Stimulated activated CD8-positive, alpha-beta memory T cell treated with anti-CD3 and anti-CD28 coated beads, Interleukin-15, amount 100 ng/mL, for 1 hour (primary cell): Measurements from ENCODE around the gene C1QB.
"Not testable (repeated sequence)": the region's sequence is repeated elsewhere in the genome, so short reads cannot be mapped to it uniquely, and the experiment has no call there.

Experiments used
- DNase-seq: peaks from one replicate; pipeline ENCODE4 v3.0.0-alpha.2; 2020; ENCODE audit warnings: low read depth

C1QB gene

DNA sequence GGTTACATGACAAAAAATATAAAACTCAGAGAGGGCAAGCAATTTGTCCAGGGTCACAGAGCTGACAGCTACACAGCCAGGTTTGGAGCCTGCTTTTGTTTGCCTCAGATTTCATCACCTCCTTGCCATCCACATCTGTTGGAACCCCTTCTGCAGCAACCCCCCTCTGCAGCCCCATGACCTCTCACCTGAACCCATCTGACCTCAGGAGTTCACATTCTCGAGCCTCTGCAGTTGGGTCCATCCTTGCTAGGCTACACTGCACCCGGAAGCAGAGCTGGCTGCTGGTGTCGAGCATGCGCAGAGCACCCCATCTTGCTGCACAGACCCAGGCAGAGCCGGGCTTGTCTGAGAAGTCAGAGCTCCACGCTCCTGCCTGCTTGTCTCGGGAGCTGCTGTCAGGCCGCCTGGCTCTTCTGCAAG is 10.0 kb downstream of the C1QB start:
- DNase-seq: no peak

GRCh38 chr1:22665752-22666151 is 12.7 kb downstream of the C1QB start:
- DNase-seq: no peak

DNA sequence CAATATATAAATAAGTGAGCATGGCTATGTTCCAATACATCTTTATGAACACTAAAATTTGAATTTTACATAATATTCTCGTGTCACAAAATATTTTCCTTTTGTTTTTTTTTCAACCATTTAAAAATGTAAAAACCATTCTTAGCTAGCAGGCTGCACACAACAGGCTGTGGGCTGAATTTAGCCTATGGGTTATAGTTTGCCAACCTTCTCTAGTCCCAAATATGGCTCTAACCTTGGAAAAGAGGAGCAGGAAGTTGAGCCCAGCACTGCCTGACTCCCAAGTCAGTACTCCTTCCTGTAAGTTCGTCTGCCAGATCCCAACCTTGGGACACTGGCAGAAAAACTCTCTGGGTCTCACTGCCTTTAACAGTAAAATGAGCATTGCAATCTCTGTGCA is 13.4 kb downstream of the C1QB start:
- no peak for DNase-seq

- not testable (repeated sequence) for DNase-seq
Observed at GRCh38 chr1:22668840-22669239, 15.8 kb downstream of the C1QB start.

GRCh38 chr1:22670352-22670975 is 17.4 kb downstream of the C1QB start:
- DNase-seq: no peak

DNA sequence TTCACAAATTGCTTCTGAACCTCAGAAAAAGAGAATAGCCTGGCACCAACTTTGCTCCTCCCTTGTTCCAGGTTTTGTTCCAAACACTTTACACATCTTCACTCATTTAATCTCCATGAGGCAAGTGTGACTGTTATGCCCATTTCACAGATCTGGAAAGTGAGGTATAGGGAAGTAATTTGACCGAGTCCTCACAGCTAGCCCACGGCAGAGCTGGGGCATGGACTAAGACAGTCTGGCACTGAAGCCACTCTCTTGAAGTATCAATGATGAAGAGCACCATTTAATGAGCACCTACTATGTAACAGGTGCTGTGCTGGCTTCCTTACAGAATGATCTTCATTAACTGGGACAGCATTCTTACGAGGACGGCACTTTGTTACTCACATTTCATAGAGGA is 19.0 kb downstream of the C1QB start:
- DNase-seq: no peak

DNA sequence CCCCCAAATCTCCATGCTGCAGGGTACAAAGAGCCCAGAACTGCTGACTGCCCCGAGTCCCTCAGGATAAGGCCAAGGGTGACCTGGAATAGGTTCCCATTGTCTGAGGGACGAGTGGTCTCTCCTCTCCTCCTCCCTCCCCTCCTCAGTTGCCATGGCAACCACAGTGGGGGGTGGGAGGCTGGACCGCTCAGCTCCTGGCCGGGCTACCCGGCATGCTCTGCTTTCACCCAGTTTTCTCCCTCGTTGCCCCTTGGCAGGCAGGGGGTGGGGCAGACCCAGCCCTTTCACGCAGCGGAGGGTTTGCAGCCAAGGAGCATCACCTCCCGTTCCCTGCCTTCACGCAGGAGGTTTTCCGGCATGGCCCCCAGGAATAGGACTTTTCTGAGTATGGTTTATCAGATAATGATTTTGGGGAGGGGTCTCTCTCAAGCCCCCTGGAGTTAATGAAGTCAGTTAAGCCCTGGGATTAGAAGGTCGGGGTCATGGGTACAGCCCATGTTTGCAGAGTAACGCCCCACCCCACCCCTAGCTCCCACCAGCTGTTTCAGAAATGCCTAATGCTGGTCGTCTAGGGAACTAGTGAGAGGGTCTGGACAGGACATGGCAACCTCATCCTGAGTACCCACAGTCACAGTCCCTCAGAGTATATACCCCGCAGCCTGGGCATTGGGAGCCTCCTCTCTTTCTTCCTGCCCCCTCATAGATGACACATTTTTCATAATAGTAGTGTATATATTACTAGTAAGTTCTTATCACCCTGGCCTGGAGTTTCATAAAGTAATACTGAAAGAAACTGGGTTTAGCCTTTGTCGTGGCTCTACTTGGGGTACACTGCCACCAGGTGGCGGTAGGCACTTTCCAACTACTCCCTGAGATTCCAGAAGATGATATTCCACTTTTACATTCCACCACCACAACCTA is 20.7 kb downstream of the C1QB start:
- DNase-seq: no peak

DNA sequence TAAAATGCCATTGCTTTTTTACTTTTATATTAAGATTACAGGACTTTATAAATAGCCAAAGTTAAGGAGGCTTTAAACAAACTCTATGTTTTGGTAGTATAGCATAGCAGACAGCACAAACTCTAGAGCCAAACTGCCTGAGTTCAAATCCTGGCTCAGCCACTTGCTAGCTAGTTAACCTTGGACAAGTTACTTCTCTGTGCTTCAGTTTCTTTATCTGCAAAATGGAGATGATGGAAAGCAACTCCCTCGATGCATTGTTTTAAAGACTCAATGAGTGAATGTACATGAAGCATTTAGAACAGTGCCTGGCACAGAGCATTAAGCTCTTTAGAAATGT is 21.3 kb downstream of the C1QB start:
- no peak for DNase-seq

- DNase-seq: not testable (repeated sequence)
Observed at GRCh38 chr1:22676151-22676550, 23.1 kb downstream of the C1QB start.

- no peak for DNase-seq
Observed at GRCh38 chr1:22676916-22677583, 24.0 kb downstream of the C1QB start.

DNA sequence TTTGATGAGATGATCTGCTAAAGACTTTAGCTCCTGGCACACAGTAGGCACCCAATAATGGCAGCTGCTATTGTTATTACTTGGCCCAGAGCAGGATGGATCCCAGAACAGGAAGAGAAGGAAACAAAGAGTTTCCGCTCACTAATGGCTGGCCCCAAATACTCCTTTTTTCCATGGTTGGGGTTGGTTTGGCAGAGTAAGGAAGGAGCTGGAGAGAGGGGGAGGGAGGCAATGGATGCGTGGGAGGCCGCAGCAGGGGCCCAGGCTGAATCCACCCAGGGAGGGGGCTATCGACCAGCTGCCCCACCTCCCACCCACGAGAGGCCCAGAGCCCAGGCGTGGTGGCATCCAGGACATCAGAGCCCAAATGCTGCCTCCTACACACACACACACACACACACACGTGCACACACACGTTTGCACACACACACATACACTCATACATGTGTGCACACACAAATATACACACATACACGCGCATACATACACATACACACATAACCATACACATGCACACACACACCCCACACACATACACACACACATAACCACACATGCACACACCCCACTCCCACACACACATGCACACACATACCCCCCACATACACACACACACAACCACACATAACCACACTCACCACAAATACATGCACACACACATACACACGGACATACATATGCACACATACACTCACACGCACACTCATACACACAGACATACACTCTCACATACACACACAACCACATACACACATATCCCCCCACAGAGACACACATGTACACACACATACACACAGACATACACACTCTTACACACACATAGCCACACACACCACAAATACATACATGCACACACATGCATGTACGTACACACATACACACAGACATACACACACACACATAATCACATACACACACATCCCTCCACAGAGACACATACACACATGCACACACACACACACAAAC is 25.2 kb downstream of the C1QB start:
- no peak for DNase-seq

DNA sequence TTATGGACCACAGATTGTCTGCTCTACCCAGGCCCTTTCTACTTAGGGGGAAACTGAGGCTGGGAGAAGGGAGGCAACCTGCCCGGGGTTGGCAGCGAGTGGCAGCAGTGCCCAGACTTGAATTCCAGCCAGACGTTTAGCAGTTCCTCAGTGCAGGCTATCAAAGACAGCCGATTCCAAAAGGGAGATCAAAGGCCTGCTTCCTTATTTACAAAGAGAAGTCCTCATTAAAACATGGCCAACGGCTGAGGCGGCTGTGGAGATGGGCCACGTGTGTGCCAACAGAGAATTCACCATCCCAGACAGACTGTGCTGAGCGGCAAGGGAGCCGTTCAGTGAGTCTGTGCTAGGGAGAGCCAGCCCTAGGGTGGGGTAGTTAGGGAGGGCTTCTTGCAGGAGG is 27.7 kb downstream of the C1QB start:
- no peak for DNase-seq

GRCh38 chr1:22681556-22682276 is 28.7 kb downstream of the C1QB start:
- DNase-seq: no peak

DNA sequence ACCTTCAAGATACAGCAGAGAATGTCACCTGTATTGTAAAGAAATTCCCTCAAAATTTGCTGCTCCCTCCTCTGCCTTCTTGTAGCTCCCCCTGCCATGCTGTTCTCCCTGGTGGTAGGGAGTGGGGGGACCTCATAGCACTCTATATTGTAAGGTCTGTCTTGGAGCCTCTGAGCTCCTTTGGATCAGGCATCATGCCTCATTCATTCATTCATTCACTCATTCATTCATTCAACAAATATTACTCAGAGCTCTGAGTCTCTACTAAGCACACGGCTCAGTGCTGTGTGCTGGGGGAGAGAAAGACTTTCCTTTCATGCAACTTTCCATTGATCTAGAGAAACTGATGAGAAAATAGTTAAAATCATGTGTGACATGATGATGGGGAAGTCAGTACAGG is 30.5 kb downstream of the C1QB start:
- DNase-seq: no peak

- no peak for DNase-seq
Observed at GRCh38 chr1:22685591-22686059, 32.6 kb downstream of the C1QB start.

GRCh38 chr1:22687191-22687590 is 34.2 kb downstream of the C1QB start:
- DNase-seq: no peak

- DNase-seq: no peak
Observed at GRCh38 chr1:22688466-22688865, 35.4 kb downstream of the C1QB start.

GRCh38 chr1:22689505-22689904 is 36.5 kb downstream of the C1QB start:
- DNase-seq: no peak

DNA sequence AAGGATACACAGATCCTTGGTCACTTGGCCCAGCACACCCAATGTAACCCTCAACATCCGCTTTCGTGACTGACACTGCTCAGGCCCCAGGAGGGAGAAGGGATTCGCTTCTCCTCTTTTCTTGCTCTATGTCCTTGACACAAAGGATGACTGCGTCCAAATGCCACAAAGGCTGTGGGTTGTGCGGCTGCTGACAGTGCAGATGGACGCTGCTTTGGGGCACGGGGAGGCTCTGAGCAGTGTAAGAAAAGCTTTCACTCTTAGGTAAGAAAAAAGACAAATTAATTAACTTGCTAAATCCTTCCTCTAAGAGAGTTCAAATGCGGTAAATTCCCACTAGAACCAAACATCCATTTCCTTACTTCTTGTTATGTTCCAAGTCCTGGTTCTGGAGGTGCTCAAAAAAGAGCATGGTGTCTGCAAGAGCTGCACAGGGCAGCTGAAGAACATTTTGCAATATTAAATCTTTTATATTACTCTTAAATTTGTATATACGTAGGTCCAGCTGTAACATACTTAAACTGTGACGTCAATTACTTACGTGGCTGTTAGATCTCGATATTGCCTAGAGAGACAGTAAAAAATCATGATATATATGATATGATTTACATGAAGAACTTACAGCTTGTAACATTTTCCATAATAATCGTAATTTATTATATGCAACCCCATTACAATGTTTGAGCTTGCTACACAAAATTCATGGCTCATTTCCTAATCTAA is 38.2 kb downstream of the C1QB start:
- no peak for DNase-seq

- no peak for DNase-seq
Observed at GRCh38 chr1:22694172-22694571, 41.1 kb downstream of the C1QB start.
